Measurements from ENCODE around the gene LGALS9C.
"Not testable (repeated sequence)": the region's sequence is repeated elsewhere in the genome, so short reads cannot be mapped to it uniquely, and the experiment has no call there.

DNA sequence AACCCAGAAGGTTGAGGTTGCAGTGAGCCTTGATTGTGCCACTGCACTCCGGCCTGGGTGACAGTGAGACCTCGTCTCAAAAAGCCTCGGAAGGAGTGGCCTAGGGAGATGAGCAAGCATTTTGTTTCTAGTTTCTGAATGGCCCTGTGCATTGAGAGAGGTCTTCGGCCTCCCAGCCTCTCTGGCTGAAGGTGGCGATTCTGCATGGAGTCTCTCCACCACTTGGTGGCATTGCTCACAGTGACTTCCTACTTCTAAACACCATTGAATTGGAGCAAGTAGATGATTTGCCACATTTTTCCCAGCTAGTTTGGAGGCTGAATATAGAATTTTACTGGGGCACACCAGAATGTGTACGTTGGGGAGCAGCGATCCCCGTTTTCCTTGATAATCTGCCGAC, 48.4 kb downstream of the LGALS9C start:
- TF ChIP-seq EZH2phosphoT487 (conservative IDR thresholded peaks at IDR 0.05; ENCODE audit: low read length); CTCF (IDR thresholded peaks at IDR 0.05; ENCODE audit: insufficient read depth, low read length, poor library complexity, severe bottlenecking): not testable (repeated sequence)
